Measurements from ENCODE around the gene SLC8A1.

- TF ChIP-seq CTCF (IDR thresholded peaks at IDR 0.05) (no peak), POLR2A (IDR thresholded peaks at IDR 0.05) (no peak)
Measured at GRCh38 chr2:40405465-40405864, 46.4 kb downstream of the SLC8A1 start.

Measured in breast epithelium (tissue), 3 donors.